GM12875 (cell line): ENCODE data around the gene TNIP1.

Experiments
- H3K4me3 ChIP-seq: one replicate; pipeline ENCODE4 v1.5.1; 2011; ENCODE audit warnings: low read depth, low read length, control low read depth
- TF ChIP-seq, protein P1 (sequence below): IDR thresholded peaks from 2 replicates; pipeline ENCODE4 v1.5.1; 2011; ENCODE audit warnings: low read depth, mild to moderate bottlenecking, control low read depth, inconsistent platforms, low read length, moderate library complexity, borderline replicate concordance; ENCODE audit not compliant: insufficient read depth

TNIP1 gene

DNA sequence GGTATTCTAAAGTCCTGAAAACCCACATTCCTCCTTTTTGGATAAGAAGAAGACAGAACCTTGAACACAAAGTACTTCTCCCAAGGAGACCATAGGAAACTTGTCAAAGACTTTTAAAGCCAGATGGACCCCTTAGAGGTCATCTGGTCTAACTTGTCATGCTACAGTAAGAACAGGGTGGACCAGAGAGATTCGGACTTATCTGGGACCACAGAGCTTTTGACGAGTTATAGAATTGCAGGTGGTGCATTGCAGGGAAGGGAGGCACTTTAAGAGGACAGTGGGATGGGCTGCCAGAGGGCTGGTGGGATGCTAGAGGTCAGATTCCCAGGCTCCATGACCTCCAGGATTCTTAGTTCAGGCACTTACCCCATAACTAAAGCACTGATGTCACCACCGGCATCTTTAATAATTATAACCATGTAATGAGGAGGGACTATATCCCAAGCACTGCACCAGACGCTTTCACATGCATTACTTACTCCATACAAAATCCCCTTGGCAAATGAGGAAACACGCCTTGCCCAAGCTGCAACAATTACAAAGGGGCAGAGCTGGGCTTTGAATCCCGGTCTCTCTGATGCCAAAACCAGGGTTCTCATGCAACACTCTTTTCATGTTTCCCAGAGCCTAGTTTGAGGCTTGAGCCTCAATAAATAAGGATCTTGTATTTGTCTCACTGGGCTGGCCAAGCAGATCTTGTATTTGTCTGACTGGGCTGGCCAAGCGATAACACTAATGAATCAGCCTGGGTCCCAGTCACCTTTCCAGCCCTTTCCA, 73.2 kb downstream of the TNIP1 start:
- TF ChIP-seq, protein P1, sequence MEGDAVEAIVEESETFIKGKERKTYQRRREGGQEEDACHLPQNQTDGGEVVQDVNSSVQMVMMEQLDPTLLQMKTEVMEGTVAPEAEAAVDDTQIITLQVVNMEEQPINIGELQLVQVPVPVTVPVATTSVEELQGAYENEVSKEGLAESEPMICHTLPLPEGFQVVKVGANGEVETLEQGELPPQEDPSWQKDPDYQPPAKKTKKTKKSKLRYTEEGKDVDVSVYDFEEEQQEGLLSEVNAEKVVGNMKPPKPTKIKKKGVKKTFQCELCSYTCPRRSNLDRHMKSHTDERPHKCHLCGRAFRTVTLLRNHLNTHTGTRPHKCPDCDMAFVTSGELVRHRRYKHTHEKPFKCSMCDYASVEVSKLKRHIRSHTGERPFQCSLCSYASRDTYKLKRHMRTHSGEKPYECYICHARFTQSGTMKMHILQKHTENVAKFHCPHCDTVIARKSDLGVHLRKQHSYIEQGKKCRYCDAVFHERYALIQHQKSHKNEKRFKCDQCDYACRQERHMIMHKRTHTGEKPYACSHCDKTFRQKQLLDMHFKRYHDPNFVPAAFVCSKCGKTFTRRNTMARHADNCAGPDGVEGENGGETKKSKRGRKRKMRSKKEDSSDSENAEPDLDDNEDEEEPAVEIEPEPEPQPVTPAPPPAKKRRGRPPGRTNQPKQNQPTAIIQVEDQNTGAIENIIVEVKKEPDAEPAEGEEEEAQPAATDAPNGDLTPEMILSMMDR = no peak
- H3K4me3 ChIP-seq = no peak overlapping the region

DNA sequence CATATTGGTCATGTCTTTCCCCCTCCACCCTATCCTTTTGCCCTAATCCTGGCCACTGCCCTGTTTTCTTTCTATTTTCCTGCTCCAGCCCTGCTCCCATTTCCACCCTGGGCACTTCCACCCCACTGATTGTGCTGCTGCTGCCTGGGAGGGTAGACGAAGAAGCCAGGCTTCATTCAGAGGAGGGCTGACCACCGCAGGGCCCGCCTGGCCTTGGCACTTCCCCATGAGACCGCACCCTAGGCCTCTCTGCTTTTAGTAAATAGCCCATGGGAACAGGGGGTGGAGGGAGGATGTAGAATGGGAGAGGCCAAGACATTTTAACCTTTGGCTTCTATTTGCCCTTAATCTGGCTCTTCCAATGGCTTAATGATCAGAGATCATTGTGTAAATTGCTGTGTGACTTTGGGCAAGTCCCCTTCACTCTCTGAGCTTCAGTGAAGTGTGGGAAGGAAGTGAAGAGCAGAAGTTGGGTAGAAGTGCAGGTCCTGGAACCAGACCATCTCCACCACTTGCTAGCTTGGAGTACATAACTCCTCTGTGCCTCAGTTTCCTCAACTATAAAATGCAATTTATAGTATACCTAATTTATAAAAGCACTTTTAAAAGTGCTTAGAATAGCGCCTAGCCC, 74.0 kb downstream of the TNIP1 start:
- H3K4me3 ChIP-seq = no peak overlapping the region
- TF ChIP-seq, protein P1 = no peak

DNA sequence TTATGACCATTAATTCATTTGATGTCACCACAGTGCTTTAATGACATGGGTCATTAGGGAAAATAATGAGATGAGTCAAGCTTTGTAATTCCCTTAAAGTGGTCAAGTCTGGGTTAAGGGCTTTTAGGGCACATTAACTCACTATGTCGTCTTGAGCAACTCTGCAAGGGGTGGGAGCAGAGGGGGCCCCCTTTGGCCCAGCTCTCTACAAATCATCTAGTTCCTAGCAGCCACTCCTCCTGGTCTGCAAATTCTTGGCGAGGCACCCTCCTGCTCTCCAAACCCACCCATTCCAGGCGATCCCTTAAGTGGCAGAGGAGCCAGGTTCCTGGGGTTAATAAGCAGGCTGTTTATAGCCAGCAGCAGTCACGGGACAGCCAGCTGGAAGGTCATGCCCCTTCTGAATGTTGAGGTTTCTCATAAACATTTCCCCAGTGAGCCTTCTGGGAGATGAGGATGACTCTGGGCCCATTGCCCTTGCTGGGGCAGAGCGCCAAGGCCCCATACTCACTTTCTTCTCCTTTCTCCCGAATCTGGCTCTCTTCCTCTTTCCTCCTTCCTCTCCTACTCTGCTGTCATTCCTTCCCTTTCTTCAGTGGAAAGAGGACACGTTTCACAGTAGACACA, 74.8 kb downstream of the TNIP1 start:
- TF ChIP-seq, protein P1 = no peak
- no peak overlapping the region for H3K4me3 ChIP-seq

DNA sequence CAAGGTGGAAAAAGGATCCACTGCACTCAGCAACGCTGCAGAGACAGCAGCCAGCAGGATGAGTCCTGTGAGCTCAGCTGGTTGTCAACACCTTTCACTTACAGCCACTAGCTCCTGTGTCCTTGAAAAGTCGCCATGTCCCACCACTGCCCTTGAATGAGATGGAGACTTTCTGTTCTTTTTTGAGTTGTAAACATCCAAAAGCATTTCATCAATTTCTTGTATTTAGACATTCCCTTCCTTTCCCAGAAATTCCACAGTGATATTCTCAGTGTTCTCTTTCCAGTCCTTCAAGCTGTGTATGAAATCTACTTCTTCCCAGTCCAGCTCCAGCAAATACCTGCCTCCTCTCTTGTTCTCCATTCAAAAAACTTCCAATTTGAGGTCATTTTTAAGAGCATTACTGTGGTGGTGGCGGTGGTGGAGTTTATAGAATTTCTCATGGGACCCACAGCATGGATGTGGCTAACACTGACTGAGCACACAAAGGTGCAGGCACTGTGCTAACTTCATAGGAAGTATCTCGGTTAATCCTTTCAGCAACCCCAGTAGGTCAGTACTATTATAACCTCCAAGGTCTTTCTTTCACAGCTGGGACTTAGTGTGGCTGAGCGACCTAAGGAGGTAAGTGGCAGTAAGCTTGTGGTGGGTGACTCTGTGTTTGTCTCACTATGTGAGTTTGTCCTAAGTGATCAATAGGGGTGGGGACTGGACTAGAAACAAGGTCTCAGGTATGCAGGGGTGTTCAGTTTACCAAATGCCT, 75.5 kb downstream of the TNIP1 start:
- H3K4me3 ChIP-seq = no peak overlapping the region
- TF ChIP-seq, protein P1 = no peak

DNA sequence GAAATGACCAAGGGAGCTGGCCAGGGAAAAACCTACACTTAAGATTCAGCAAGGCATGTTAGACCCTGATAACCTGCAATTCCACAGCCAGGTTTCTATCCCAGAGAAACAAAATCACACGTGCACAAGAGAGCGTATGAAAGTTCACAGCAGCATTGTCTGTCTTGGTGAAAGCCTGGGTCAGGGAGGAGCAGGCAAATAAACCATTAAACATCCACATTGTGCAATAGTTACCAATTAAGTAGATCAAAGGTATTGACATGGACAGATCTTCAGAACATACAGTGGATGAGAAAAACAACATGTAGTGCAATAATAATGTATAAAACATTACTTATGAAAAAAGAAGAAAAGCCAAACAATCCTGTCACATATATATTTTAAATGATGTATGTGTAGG, 76.3 kb downstream of the TNIP1 start:
- H3K4me3 ChIP-seq = no peak overlapping the region
- TF ChIP-seq, protein P1 = no peak

DNA sequence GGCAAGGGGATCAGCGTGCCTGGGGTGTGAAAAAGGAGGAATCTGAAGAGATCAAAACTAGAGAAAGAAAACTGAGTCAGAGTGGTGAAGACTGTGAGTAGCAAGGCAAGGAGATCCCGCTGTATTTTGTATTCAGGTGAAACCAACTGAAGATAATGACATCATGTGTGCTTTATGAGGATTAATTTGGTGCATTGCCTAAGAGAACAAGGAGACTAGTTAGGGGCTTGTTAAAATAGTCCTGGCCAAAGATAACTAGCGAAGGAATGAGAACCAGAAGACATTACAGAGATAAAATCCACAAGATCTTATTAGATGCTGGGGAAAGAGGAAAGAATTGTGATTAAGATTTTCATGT, 77.4 kb downstream of the TNIP1 start:
- H3K4me3 ChIP-seq = no peak overlapping the region
- TF ChIP-seq, protein P1 = no peak
